GM19468 (cell line): Measurements from ENCODE around the gene PCNX2.

Source experiments
- ATAC-seq: cut with Tn5 transposase; IDR thresholded peaks from one replicate; pipeline ENCODE4 v1.9.1; 2021; ENCODE audit warnings: mild to moderate bottlenecking, moderate library complexity, moderate number of reproducible peaks; ENCODE audit not compliant: unreplicated experiment; ENCODE audit errors: extremely low read depth

The PCNX2 gene

GRCh38 chr1:232996143-232996542, 299.4 kb downstream of the PCNX2 start:
- ATAC-seq: no peak

DNA sequence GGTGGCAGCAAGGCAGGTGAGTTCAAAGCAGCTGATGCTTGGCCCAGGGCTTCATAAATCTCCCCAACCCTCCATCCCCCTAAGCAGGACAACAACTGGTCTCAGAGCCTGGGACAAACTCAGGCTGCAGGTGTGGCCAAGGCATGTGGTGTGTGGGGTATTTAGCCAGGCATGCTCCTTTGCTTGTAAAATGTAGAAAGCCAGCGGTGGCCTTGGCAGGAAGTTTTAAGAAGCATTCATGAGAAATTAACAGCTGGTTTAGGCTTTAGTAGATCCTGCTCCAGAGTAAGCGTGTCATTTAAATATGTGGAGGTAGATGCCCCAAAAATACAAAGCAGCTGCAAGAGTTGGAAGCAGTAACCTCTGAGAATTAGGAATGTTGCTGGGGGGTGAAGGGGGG, 300.3 kb downstream of the PCNX2 start:
- ATAC-seq: no peak

- ATAC-seq: no peak
These were observed 302.0 kb downstream of the PCNX2 start for GRCh38 chr1:232993555-232993954.

- no peak for ATAC-seq
These were observed 303.3 kb downstream of the PCNX2 start for GRCh38 chr1:232992227-232992626.

GRCh38 chr1:232991238-232991637, 304.3 kb downstream of the PCNX2 start:
- ATAC-seq: no peak

DNA sequence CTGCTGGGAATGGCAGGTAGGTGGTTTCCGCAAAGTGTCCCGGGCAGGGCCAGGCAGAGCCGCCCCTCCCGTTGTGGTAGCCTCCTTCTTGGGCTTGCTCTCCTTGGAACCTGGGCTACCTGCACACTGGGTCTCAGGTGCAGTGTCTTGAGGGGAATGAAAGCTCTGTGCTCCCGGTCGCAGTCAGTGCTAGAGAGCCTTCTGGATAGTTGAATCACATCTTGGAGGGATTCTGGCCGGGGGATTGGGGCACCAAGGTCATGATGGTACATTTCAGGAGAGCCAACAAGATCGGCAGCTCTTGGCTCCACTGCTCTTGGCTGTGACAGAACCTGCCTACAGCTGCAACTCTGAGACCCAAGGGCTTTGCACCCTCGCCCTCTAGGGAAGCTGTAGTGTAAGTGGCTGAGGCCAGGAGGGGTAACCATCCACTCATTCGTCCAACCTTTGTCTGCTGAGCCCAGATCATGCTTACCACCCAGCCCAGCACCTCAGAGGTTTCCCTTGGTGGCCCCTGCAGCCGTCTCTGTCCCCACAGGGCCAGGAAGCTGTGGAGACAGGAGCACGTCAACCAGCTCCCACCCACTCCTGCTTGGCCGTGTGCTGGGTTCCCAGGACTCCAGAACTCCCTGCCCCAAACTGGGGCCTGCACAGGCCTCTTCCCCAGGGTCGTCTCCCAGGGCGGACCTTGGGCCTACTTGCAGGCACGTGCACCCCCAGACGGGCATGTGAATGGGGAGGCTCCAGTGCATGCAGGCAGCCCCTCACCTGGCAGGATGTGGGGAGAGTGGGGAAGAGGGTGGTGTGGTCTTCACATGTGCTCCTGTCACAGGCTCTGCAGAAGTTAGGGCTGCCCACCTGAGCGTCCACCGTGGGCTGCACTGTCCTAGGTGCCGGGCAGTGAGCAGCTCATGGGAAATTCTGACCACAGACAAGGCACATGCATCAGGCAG, 305.1 kb downstream of the PCNX2 start:
- ATAC-seq: no peak

- ATAC-seq: no peak
These were observed 306.9 kb downstream of the PCNX2 start for GRCh38 chr1:232988572-232989040.

GRCh38 chr1:232987774-232988140, 307.8 kb downstream of the PCNX2 start:
- ATAC-seq: no peak

DNA sequence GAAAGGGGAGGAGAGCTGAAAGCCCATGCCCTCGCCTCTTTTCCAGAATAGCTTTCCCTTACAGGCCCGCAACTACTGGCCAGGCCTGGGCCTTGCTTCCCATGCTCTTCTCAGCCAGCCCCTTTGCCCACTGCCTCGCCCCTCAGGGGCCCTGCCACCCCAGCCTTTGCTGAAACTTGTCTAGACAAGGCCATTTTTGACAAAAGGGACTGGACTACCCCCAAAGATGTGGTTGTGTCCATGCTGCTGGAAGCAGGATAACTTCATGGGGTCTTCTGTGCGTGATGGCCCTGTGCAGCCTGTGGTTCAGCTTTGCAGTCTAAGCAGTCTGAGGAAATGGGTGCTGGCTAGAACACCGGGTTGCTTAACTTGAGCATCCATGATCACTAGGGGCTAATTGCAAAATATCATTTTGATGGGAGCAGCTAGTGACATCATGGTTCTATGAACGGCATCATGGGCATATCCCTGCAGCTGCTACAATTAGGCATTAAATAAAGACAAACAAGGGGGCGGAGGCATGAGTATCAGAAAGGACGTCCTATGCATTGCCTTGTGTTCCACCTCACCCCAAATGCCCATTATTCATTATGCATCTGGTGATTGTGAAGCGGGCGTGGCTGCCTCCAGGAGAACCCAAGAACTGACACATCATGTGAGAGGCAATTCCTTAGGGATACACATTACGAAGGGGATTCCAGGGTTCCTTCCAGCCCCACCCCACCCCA, 308.3 kb downstream of the PCNX2 start:
- ATAC-seq: no peak

GRCh38 chr1:232986527-232986922, 309.0 kb downstream of the PCNX2 start:
- ATAC-seq: no peak

GRCh38 chr1:232985882-232986526, 309.5 kb downstream of the PCNX2 start:
- ATAC-seq: no peak

GRCh38 chr1:232984577-232985425, 310.7 kb downstream of the PCNX2 start:
- no peak for ATAC-seq

- no peak for ATAC-seq
These were observed 311.5 kb downstream of the PCNX2 start for GRCh38 chr1:232983817-232984567.

DNA sequence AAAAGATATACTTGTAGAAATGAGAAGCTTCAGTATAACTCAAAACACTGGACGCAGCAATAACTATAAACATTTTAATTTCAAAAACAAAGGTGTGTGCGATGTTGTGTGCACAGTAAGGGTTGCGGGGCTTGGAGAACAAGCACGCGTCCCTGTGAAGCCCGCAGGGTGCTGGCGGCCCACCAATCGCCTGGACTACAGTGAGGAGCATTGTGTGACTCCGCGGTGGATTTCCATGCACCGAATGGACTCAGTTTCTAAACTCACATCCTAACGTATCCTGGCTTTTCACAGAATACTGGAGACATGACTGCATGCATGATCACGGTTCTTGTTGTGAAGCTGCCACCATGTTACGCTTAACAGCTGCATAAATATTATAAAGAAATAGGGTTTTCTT, 312.1 kb downstream of the PCNX2 start:
- no peak for ATAC-seq

- no peak for ATAC-seq
These were observed 313.1 kb downstream of the PCNX2 start for GRCh38 chr1:232982238-232982944.

GRCh38 chr1:232980986-232981560, 314.5 kb downstream of the PCNX2 start:
- no peak for ATAC-seq

DNA sequence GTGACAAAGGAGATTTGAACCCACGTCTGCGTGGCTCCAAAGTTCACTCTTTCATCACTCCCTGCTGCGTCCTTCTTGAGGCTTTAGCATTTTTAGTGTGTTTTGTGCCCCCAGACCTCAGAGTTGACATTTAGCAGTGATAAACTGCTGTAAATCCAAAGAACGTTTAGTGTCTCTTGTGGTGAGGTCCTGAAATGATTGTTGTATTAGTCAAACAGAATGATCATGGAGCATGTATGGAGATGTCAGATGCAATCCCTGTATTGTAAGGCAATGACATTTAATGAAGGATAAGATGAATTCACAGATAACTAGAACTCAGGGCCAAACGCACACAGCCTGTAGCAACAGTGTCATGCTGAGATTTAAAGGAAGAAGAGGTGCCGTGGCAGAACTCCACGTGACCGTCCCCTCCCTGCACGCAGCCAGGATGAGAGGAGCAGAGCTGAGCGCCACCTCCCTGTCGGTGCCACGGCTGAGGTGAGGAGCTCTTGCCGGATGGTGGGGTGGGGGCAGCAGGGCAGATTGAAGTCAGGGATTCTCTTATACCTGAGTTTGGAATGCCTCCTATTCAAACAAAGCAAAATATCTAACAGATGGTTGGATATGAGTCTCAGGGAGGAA, 315.1 kb downstream of the PCNX2 start:
- ATAC-seq: no peak

DNA sequence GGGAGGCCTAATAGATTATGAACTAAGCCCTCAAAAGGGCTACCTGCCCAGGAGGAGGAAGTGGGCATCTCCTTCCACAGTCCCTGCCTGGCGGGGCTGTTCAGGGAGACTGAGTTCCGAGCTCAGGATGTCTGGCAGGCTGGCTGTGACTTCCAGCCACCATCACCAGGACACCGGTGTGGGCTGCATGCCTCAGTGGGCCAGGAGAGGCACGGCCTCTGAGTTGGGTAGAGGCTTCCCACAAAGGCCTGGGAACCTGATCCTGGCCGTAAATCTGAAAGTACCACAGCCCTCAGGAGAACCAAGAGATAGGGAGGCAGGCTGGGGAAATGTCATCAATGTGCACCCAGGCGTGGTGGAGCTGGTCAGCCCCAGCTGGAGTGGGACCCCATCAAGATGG, 316.0 kb downstream of the PCNX2 start:
- ATAC-seq: no peak
